ENCODE data around the gene SH3RF3.

SH3RF3 gene

GRCh38 chr2:109086743-109087020 is 42.3 kb upstream of the SH3RF3 start:
- no peak overlapping the region for H3K9ac ChIP-seq (ENCODE audit: low read length)
- no peak overlapping the region for H3K4ac ChIP-seq (ENCODE audit: low read depth, low read length)
- no peak overlapping the region for H3K18ac ChIP-seq (ENCODE audit: low read length)
- no peak overlapping the region for H4K8ac ChIP-seq (ENCODE audit: low read depth, low read length)
- no CpG with 5 or more reads among the region's 2 CpGs for WGBS (ENCODE audit: extremely low coverage, insufficient coverage, insufficient read length)
- no peaks in the 10 kb centered on the region for H3K79me2 ChIP-seq (ENCODE audit: control insufficient read depth, insufficient read depth, low read length, poor library complexity)
- H4K12ac ChIP-seq (ENCODE audit: low read depth, low read length) = no peak overlapping the region
- H4K91ac ChIP-seq (ENCODE audit: low read depth, low read length) = no peak overlapping the region
- no peak overlapping the region for H2AK5ac ChIP-seq (ENCODE audit: low read length)
- H2AFZ ChIP-seq (ENCODE audit: insufficient read depth, low read length, poor library complexity) = no peak overlapping the region
- H3K4me2 ChIP-seq (ENCODE audit: low read length) = no peak overlapping the region
- H3K4me3 ChIP-seq (ENCODE audit: low read depth, low read length) = no peak overlapping the region
- H3K9me3 ChIP-seq (ENCODE audit: insufficient read depth, low read depth, low read length) = peaks cover 2% of the 10 kb centered on the region
- H3K27me3 ChIP-seq (ENCODE audit: insufficient read depth, low read length) = no peaks in the 10 kb centered on the region
- no peaks in the 10 kb centered on the region for H3K79me1 ChIP-seq (ENCODE audit: low read length)
- no peak overlapping the region for H2BK120ac ChIP-seq (ENCODE audit: insufficient read depth, low read length, poor library complexity)
- H2BK5ac ChIP-seq (ENCODE audit: low read depth, low read length, poor library complexity) = no peak overlapping the region
- H3K14ac ChIP-seq (ENCODE audit: low read length) = no peak overlapping the region
- H3K27ac ChIP-seq (ENCODE audit: low read depth, low read length) = no peak overlapping the region
- no peak overlapping the region for H2BK12ac ChIP-seq (ENCODE audit: low read length)
- DNase-seq = no peak
- no peak overlapping the region for H3K23ac ChIP-seq (ENCODE audit: low read length)
- H3K36me3 ChIP-seq (ENCODE audit: control insufficient read depth in 1 of 2, insufficient read depth in 2 of 2, low read length in 2 of 2) = no peaks in the 10 kb centered on the region
- no peaks in the 10 kb centered on the region for H3K4me1 ChIP-seq (ENCODE audit: control insufficient read depth in 1 of 2, insufficient read depth in 2 of 2, low read length in 2 of 2)

- peaks cover 2% of the 10 kb centered on the region for H3K9me3 ChIP-seq (ENCODE audit: insufficient read depth, low read depth, low read length)
- no peak overlapping the region for H2BK5ac ChIP-seq (ENCODE audit: low read depth, low read length, poor library complexity)
- H4K91ac ChIP-seq (ENCODE audit: low read depth, low read length) = no peak overlapping the region
- no peak overlapping the region for H3K14ac ChIP-seq (ENCODE audit: low read length)
- no peak overlapping the region for H3K4me2 ChIP-seq (ENCODE audit: low read length)
- H3K27me3 ChIP-seq (ENCODE audit: insufficient read depth, low read length) = no peaks in the 10 kb centered on the region
- no peak overlapping the region for H2AFZ ChIP-seq (ENCODE audit: insufficient read depth, low read length, poor library complexity)
- no peak overlapping the region for H3K4ac ChIP-seq (ENCODE audit: low read depth, low read length)
- no peaks in the 10 kb centered on the region for H3K79me1 ChIP-seq (ENCODE audit: low read length)
- no CpG with 5 or more reads among the region's 11 CpGs for WGBS (ENCODE audit: extremely low coverage, insufficient coverage, insufficient read length)
- H4K12ac ChIP-seq (ENCODE audit: low read depth, low read length) = no peak overlapping the region
- H3K23ac ChIP-seq (ENCODE audit: low read length) = no peak overlapping the region
- no peak overlapping the region for H3K9ac ChIP-seq (ENCODE audit: low read length)
- no peak overlapping the region for H3K4me3 ChIP-seq (ENCODE audit: low read depth, low read length)
- no peaks in the 10 kb centered on the region for H3K36me3 ChIP-seq (ENCODE audit: control insufficient read depth in 1 of 2, insufficient read depth in 2 of 2, low read length in 2 of 2)
- H4K8ac ChIP-seq (ENCODE audit: low read depth, low read length) = no peak overlapping the region
- no peak overlapping the region for H3K18ac ChIP-seq (ENCODE audit: low read length)
- H3K79me2 ChIP-seq (ENCODE audit: control insufficient read depth, insufficient read depth, low read length, poor library complexity) = no peaks in the 10 kb centered on the region
- H3K4me1 ChIP-seq (ENCODE audit: control insufficient read depth in 1 of 2, insufficient read depth in 2 of 2, low read length in 2 of 2) = no peaks in the 10 kb centered on the region
- no peak overlapping the region for H2BK12ac ChIP-seq (ENCODE audit: low read length)
- DNase-seq = no peak
- H2BK120ac ChIP-seq (ENCODE audit: insufficient read depth, low read length, poor library complexity) = no peak overlapping the region
- H2AK5ac ChIP-seq (ENCODE audit: low read length) = no peak overlapping the region
- H3K27ac ChIP-seq (ENCODE audit: low read depth, low read length) = no peak overlapping the region
Measured at GRCh38 chr2:109087055-109087663, 41.8 kb upstream of the SH3RF3 start.

- Histone ChIP-seq H2AFZ (ENCODE audit: insufficient read depth, low read length, poor library complexity) (no peak overlapping the region), H3K4ac (ENCODE audit: low read depth, low read length) (no peak overlapping the region), H3K18ac (ENCODE audit: low read length) (no peak overlapping the region), H4K8ac (ENCODE audit: low read depth, low read length) (no peak overlapping the region), H3K23ac (ENCODE audit: low read length) (no peak overlapping the region), H3K79me2 (ENCODE audit: control insufficient read depth, insufficient read depth, low read length, poor library complexity) (no peaks in the 10 kb centered on the region), H2BK120ac (ENCODE audit: insufficient read depth, low read length, poor library complexity) (no peak overlapping the region), H3K14ac (ENCODE audit: low read length) (no peak overlapping the region), H2BK12ac (ENCODE audit: low read length) (no peak overlapping the region), H2AK5ac (ENCODE audit: low read length) (no peak overlapping the region), H3K9me3 (ENCODE audit: insufficient read depth, low read depth, low read length) (peaks cover 5% of the 10 kb centered on the region), H3K27me3 (ENCODE audit: insufficient read depth, low read length) (no peaks in the 10 kb centered on the region), H3K4me2 (ENCODE audit: low read length) (no peak overlapping the region), H4K91ac (ENCODE audit: low read depth, low read length) (no peak overlapping the region), H3K4me3 (ENCODE audit: low read depth, low read length) (no peak overlapping the region), H3K4me1 (ENCODE audit: control insufficient read depth in 1 of 2, insufficient read depth in 2 of 2, low read length in 2 of 2) (no peaks in the 10 kb centered on the region), H3K36me3 (ENCODE audit: control insufficient read depth in 1 of 2, insufficient read depth in 2 of 2, low read length in 2 of 2) (no peaks in the 10 kb centered on the region), H4K12ac (ENCODE audit: low read depth, low read length) (no peak overlapping the region), H3K9ac (ENCODE audit: low read length) (no peak overlapping the region), H3K27ac (ENCODE audit: low read depth, low read length) (no peak overlapping the region), H3K79me1 (ENCODE audit: low read length) (no peaks in the 10 kb centered on the region), H2BK5ac (ENCODE audit: low read depth, low read length, poor library complexity) (no peak overlapping the region)
- DNase-seq = no peak
- WGBS (ENCODE audit: extremely low coverage, insufficient coverage, insufficient read length) = no CpG with 5 or more reads among the region's 4 CpGs
Measured at GRCh38 chr2:109089602-109090300, 39.3 kb upstream of the SH3RF3 start.

GRCh38 chr2:109091526-109091925 is 37.5 kb upstream of the SH3RF3 start:
- H3K23ac ChIP-seq (ENCODE audit: low read length) = no peak overlapping the region
- H3K27ac ChIP-seq (ENCODE audit: low read depth, low read length) = no peak overlapping the region
- no peaks in the 10 kb centered on the region for H3K27me3 ChIP-seq (ENCODE audit: insufficient read depth, low read length)
- H2BK5ac ChIP-seq (ENCODE audit: low read depth, low read length, poor library complexity) = no peak overlapping the region
- H4K12ac ChIP-seq (ENCODE audit: low read depth, low read length) = no peak overlapping the region
- no peak overlapping the region for H4K8ac ChIP-seq (ENCODE audit: low read depth, low read length)
- peaks cover 3% of the 10 kb centered on the region for H3K9me3 ChIP-seq (ENCODE audit: insufficient read depth, low read depth, low read length)
- H2AFZ ChIP-seq (ENCODE audit: insufficient read depth, low read length, poor library complexity) = no peak overlapping the region
- H3K79me2 ChIP-seq (ENCODE audit: control insufficient read depth, insufficient read depth, low read length, poor library complexity) = no peaks in the 10 kb centered on the region
- no peaks in the 10 kb centered on the region for H3K79me1 ChIP-seq (ENCODE audit: low read length)
- H4K91ac ChIP-seq (ENCODE audit: low read depth, low read length) = no peak overlapping the region
- H2BK12ac ChIP-seq (ENCODE audit: low read length) = no peak overlapping the region
- no peak for DNase-seq
- H3K4me1 ChIP-seq (ENCODE audit: control insufficient read depth in 1 of 2, insufficient read depth in 2 of 2, low read length in 2 of 2) = no peaks in the 10 kb centered on the region
- no peak overlapping the region for H3K4ac ChIP-seq (ENCODE audit: low read depth, low read length)
- H3K4me2 ChIP-seq (ENCODE audit: low read length) = no peak overlapping the region
- no peak overlapping the region for H2AK5ac ChIP-seq (ENCODE audit: low read length)
- no peak overlapping the region for H3K18ac ChIP-seq (ENCODE audit: low read length)
- no peak overlapping the region for H3K9ac ChIP-seq (ENCODE audit: low read length)
- H3K4me3 ChIP-seq (ENCODE audit: low read depth, low read length) = no peak overlapping the region
- H2BK120ac ChIP-seq (ENCODE audit: insufficient read depth, low read length, poor library complexity) = no peak overlapping the region
- no CpG with 5 or more reads among the region's 4 CpGs for WGBS (ENCODE audit: extremely low coverage, insufficient coverage, insufficient read length)
- no peaks in the 10 kb centered on the region for H3K36me3 ChIP-seq (ENCODE audit: control insufficient read depth in 1 of 2, insufficient read depth in 2 of 2, low read length in 2 of 2)
- no peak overlapping the region for H3K14ac ChIP-seq (ENCODE audit: low read length)

Measured in trophoblast cell (in vitro differentiated cells and primary cell).